Immature natural killer cell (primary cell): ENCODE measurements around the gene TOP1. TPM values are rescaled to one million over a fixed set of nuclear protein-coding genes. Genes with fewer than 3 reads are reported as not detected.
A peak's percentile ranks its signal among the peaks of the same experiment; 100 is the strongest.

Experiments used
- DNase-seq, 3 donors: peaks; one replicate each; pipeline ENCODE4 v3.0.0; 2022; ENCODE audit warnings: mixed read lengths in 1 of 3
- H3K27ac Mint-ChIP-seq, 6 donors: one replicate each; pipeline ENCODE4 v1.8.0; 2020; ENCODE audit warnings: mixed read lengths in 6 of 6, mild to moderate bottlenecking in 5 of 6, inconsistent platforms in 4 of 6, moderate library complexity in 3 of 6
- H3K27me3 Mint-ChIP-seq, 3 donors: one replicate each; pipeline ENCODE4 v1.8.0; 2020 to 2021; ENCODE audit warnings: low read depth in 3 of 3, mild to moderate bottlenecking in 3 of 3, mixed read lengths in 3 of 3, moderate library complexity in 3 of 3, inconsistent platforms in 1 of 3
- H3K36me3 Mint-ChIP-seq, 3 donors: one replicate each; pipeline ENCODE4 v1.8.0; 2020; ENCODE audit warnings: mixed read lengths in 3 of 3, inconsistent platforms in 2 of 3, mild to moderate bottlenecking in 2 of 3
- H3K4me1 Mint-ChIP-seq, 2 donors: one replicate each; pipeline ENCODE4 v1.8.0; 2020; ENCODE audit warnings: inconsistent platforms in 2 of 2, mild to moderate bottlenecking in 2 of 2, mixed read lengths in 2 of 2, moderate library complexity in 1 of 2
- H3K4me3 Mint-ChIP-seq, 5 donors: one replicate each; pipeline ENCODE4 v1.8.0; 2020; ENCODE audit warnings: mild to moderate bottlenecking in 5 of 5, mixed read lengths in 5 of 5, inconsistent platforms in 3 of 5, moderate library complexity in 3 of 5
- H3K9me3 Mint-ChIP-seq, 6 donors: one replicate each; pipeline ENCODE4 v1.8.0; 2020; ENCODE audit warnings: mild to moderate bottlenecking in 6 of 6, mixed read lengths in 6 of 6, inconsistent platforms in 4 of 6, moderate library complexity in 3 of 6
- polyA plus RNA-seq, 3 donors: library from polyadenylated mRNA; unstranded; fragments of 300-500 nt; fragmentation: Illumina TruSeq; gene quantifications; one replicate each; pipeline ENCODE4 v1.2.3, GENCODE V29; 2021

Gene TOP1
- polyA plus RNA-seq, 3 donors from 2014 or later = 5.0 to 16.0 (median 5.3) TPM

DNA sequence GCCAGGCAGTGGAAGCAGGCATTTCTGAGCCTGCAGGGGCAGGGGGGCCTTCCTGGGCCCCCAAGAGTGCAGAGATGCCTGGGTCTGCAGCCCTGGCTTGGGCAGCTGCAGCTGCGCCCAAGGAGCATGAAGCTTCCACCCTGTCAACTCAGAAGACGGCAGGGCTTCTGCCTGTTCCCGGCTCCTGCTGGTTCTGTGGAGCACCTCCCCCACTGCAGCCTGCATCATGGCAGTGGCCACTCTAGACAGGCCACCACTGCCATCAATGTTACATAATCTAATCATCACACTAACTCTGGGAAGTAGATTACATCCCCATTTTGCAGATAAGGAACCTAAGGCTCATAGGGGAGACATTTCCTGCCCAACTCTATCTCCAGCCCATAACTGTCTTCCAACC, 21.1 kb upstream of the TOP1 start:
- no peak for DNase-seq
- Mint-ChIP-seq H3K4me3 (peak overlapping the region in 2 of 5 donors; percentile 38 to 61), H3K27me3 (peaks cover 3 to 9% (median 5%) of the 10 kb centered on the region in 3 donors), H3K4me1 (peaks cover 30 to 38% of the 10 kb centered on the region in 2 donors), H3K36me3 (no peaks in the 10 kb centered on the region), H3K27ac (peak overlapping the region in 2 of 6 donors; percentile 24 to 73), H3K9me3 (no peaks in the 10 kb centered on the region)

DNA sequence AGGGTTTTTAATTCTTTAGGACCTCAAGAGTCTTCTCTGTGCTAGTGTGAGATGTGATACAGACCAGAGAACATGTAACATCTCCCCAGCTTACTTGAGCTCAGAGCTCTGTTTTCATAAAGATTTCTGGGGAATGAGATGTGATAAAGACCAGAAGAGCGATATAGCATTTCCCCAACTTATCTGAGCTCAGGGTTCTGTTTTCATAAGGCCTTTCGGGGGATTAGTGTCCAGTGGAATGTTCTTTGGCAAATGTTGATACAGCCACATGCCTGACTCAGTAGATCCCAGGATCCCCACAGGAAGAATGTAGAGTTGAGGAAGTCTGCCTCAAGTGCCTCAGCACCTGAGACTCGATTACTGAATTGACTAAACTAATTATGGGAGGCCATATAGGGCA, 18.7 kb upstream of the TOP1 start:
- peaks cover 0 to 3% (median 2%) of the 10 kb centered on the region in 3 donors for H3K27me3 Mint-ChIP-seq
- no peak overlapping the region for H3K4me3 Mint-ChIP-seq
- no peaks in the 10 kb centered on the region for H3K9me3 Mint-ChIP-seq
- H3K4me1 Mint-ChIP-seq = peaks cover 23 to 32% of the 10 kb centered on the region in 2 donors
- H3K27ac Mint-ChIP-seq = no peak overlapping the region
- DNase-seq = no peak
- no peaks in the 10 kb centered on the region for H3K36me3 Mint-ChIP-seq

DNA sequence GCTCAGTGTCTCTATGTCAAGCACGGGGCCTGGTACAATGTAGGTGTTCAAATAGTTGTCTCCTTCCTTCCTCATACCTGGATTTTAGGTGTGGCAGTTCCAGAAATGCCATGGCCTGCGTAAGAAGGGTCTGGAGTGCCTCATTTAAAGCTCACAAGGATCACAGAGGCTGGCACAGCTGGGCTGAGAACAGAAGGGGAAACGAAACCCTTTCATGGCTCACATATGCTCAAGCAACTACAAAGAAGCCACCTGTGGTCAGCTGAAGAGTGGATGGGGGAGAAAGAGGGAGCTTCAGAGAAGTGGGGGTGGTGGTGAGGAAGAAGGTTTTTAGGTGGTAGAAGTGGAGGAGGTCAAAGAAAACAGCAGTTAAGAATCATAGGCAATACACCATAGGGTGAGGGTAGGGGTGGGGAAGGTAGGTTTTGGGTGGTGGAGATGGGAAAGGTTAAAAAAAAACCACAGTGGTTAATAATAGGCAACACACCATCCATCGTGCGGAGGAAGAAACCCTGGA, 17.0 kb upstream of the TOP1 start:
- H3K36me3 Mint-ChIP-seq = no peaks in the 10 kb centered on the region
- no peak for DNase-seq
- H3K27ac Mint-ChIP-seq = peak overlapping the region in 2 of 6 donors; percentile 12 to 44
- H3K27me3 Mint-ChIP-seq = peaks cover under 1 to 3% (median 2%) of the 10 kb centered on the region in 3 donors
- H3K4me1 Mint-ChIP-seq = peaks cover 23 to 32% of the 10 kb centered on the region in 2 donors
- H3K4me3 Mint-ChIP-seq = peak overlapping the region in 2 of 5 donors; percentile 5 to 7
- no peaks in the 10 kb centered on the region for H3K9me3 Mint-ChIP-seq

DNA sequence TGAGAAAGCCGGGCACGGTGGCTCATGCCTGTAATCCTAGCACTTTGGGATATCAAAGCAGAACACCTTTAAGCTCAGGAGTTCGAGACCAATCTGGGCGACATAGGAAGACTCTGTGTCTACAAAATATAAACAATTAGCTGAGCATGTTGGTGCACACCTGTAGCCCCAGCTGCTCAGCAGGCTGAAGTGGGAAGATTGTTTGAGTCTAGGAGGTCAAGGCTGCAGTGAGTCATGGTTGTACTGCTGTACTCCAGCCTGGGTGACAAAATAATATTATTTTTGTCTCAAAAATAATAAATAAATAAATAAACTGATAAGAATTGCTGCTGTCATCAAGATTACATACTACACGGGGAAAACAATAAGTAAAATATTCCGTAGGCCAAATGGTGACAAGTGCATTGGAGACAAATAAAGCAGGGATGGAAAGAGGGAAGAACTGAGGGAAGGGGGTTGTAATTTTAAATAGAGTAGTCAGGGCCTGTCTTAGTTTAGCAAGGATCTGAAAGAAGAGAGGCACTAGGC, 14.0 kb upstream of the TOP1 start:
- Mint-ChIP-seq H3K27ac (no peak overlapping the region), H3K4me3 (no peak overlapping the region), H3K27me3 (peaks cover 2 to 5% (median 3%) of the 10 kb centered on the region in 3 donors), H3K4me1 (peaks cover 11 to 18% of the 10 kb centered on the region in 2 donors), H3K36me3 (no peaks in the 10 kb centered on the region), H3K9me3 (no peaks in the 10 kb centered on the region)
- no peak for DNase-seq

DNA sequence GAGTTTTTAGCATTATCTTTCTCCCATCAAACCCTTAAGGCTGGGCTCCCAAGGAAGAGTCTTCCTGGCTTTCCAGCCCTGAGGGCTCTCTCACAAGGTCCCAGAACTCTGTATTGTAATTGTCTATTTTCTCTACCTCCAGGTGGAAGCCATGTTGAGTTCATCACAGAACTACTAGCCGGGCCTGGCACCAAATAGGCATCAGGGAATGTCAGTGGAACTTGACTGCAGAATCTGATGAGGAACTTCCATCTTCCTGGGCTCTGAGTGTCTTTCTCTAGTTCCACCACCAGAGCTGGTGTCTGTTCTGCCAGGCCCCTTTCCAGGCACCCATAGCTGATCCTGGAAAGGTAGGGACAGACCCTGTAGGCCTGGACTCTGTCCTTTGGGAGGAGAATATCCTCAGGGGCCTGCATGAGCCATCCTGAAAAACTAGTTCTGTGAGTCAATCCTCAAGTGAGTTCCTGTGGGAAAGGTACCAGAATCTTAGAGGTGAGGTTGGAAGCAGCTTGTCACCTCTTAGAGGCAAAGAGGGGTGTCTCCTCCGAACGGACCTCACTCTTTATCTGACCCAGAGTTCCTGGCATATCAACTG, 11.1 kb upstream of the TOP1 start:
- H3K36me3 Mint-ChIP-seq = peaks cover 0 to 4% (median 0%) of the 10 kb centered on the region in 3 donors
- H3K9me3 Mint-ChIP-seq = no peaks in the 10 kb centered on the region
- H3K27me3 Mint-ChIP-seq = peaks cover 0 to 6% (median 2%) of the 10 kb centered on the region in 3 donors
- H3K4me1 Mint-ChIP-seq = peaks cover 4 to 5% of the 10 kb centered on the region in 2 donors
- no peak for DNase-seq
- no peak overlapping the region for H3K27ac Mint-ChIP-seq
- H3K4me3 Mint-ChIP-seq = no peak overlapping the region

DNA sequence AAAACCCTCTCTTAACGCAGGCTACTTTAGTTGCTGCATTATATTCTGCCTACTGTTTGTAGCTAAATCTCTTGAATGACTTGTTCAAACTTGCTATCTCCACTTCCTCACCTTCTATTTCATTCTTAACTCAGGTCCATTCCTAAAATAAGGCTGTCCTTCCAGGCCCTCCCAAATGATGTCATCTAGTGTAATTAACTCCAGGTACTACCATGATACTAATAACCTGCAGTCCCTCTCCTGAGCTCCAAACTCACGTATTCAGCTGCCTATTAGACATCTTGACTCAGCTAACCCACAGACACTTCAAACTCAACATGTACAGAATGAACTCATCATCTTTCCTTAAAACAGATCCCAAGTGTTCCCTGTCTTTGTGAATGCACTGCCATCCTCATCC, 10.5 kb upstream of the TOP1 start:
- H3K9me3 Mint-ChIP-seq = no peaks in the 10 kb centered on the region
- H3K27me3 Mint-ChIP-seq = peaks cover 0 to 6% (median 2%) of the 10 kb centered on the region in 3 donors
- peaks cover 0 to 4% (median 0%) of the 10 kb centered on the region in 3 donors for H3K36me3 Mint-ChIP-seq
- H3K27ac Mint-ChIP-seq = no peak overlapping the region
- H3K4me3 Mint-ChIP-seq = no peak overlapping the region
- no peak for DNase-seq
- H3K4me1 Mint-ChIP-seq = no peaks in the 10 kb centered on the region

DNA sequence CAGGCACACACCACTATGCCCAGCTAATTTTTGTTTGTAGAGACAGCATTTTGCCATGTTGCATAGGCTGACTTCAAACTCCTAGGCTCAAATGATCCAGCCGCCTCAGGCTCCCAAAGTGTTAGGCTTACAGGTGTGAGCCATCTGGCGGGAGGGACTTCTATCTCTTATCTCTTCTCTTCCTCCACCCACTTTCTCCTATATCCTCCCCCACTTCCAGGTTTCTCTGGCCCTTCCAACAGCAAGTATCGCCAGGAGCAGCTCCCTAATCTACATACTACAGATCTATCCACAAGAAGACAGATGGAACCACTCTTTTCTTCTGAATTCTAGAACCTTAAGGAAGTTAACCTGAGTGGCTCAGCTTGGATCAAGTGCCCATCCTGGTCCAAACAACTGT, 5.1 kb upstream of the TOP1 start:
- Mint-ChIP-seq H3K36me3 (peaks cover 0 to 4% (median 0%) of the 10 kb centered on the region in 3 donors), H3K27ac (no peak overlapping the region)
- no peak for DNase-seq

DNA sequence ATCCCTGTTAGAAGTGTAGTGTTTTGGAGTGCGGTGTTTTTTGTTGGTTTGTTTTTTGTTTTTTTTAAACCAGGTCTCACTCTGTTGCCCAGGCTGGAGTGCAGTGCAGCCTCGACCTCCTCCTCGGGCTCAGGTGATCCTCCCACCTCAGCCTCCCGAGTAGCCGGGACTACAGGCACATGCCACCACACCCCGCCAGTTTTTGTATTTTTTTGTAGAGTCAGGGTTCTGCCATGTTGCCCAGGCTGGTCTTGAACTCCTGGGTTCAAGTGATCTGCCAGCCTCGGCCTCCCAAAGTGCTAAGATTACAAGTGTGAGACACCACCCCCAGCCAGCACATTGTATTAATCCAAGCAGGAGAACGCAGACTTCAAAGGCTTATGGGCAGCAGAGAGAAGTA, 1.3 kb upstream of the TOP1 start:
- Mint-ChIP-seq H3K4me1 (peaks cover 34 to 44% of the 10 kb centered on the region in 2 donors), H3K36me3 (no peaks in the 10 kb centered on the region), H3K9me3 (no peaks in the 10 kb centered on the region), H3K27me3 (peaks cover 8 to 10% (median 9%) of the 10 kb centered on the region in 3 donors), H3K4me3 (peak overlapping the region; percentile 19 to 92 (median 50)), H3K27ac (peak overlapping the region; percentile 29 to 90 (median 83))
- DNase-seq = no peak

More for the DNA sequence above, 5.1 kb upstream of the TOP1 start:
- peaks cover 3 to 7% (median 4%) of the 10 kb centered on the region in 3 donors for H3K27me3 Mint-ChIP-seq
- no peaks in the 10 kb centered on the region for H3K9me3 Mint-ChIP-seq
- no peak overlapping the region for H3K4me3 Mint-ChIP-seq
- peaks cover 5 to 15% of the 10 kb centered on the region in 2 donors for H3K4me1 Mint-ChIP-seq

DNA sequence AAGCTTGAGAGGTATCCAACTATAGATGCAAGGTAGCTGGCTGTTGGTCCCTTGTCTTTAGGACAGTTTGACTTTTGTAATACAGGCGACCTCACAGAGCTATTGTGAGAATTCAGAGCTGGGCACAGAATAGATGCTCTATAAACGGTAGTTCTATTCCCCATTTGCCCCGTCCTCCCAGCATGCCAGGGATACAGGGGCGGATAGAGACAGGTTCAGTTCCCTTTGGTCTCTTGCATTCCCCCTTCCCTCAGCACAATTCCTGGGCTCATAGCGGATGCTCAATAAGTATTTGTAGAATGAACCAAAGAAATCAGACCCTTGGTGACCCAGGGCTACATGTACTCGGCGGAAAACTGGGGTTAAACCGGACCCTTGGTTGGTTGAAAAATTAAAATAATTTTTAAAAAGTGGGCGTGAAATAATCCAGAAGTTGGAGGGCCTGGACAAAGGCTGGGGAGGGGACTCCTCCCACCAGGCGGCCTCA, 707 bp upstream of the TOP1 start:
- Mint-ChIP-seq H3K27me3 (peaks cover 8 to 11% (median 9%) of the 10 kb centered on the region in 3 donors), H3K4me1 (peaks cover 40 to 50% of the 10 kb centered on the region in 2 donors), H3K36me3 (no peaks in the 10 kb centered on the region), H3K9me3 (no peaks in the 10 kb centered on the region), H3K27ac (peak overlapping the region; percentile 49 to 90 (median 78)), H3K4me3 (peak overlapping the region; percentile 86 to 94 (median 89))
- DNase-seq = no peak

DNA sequence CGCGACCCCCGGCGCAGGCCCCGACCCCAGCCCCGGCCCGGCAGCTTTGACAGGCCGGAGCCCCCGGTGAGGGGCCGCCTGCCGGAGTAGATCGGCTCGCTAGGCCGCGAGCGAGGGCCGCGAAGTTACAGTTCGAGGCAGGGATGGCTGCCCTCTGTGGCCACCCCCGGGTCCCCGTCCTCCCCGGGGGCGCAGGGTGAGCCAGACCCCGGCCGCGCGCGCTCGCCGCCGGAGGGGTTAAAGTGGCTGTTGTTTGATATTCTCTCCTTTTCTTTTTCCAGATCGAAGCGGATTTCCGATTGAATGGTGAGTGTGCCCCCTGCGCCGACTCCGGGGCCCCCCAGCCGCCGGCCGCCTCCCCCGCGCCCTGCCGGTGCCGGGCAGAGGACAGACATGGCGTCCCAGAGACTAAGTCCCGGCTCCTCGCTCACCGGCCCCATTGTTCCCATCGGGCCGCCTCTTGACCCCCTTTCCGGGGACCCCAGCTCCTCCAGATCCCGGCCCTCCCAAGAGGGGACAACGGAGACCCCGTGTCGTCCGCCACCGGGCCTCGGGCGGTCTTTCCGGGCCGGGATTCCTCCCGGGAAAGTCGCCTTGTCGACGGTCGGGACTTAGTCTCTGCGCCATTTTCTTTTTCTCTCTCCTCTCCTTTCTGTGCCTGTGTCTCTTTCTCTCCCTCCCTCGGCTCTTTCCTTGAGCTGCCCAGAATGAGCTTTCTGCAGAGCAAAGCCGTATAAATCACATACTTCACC, 704 bp downstream of the TOP1 start:
- Mint-ChIP-seq H3K9me3 (no peaks in the 10 kb centered on the region), H3K4me3 (peak overlapping the region; percentile 89 to 97 (median 94)), H3K27me3 (peaks cover 7 to 12% (median 8%) of the 10 kb centered on the region in 3 donors), H3K27ac (peak overlapping the region; percentile 89 to 98 (median 94)), H3K36me3 (no peaks in the 10 kb centered on the region), H3K4me1 (peaks cover 54 to 64% of the 10 kb centered on the region in 2 donors)
- DNase-seq = peak; percentile 43 to 47 (median 46)

DNA sequence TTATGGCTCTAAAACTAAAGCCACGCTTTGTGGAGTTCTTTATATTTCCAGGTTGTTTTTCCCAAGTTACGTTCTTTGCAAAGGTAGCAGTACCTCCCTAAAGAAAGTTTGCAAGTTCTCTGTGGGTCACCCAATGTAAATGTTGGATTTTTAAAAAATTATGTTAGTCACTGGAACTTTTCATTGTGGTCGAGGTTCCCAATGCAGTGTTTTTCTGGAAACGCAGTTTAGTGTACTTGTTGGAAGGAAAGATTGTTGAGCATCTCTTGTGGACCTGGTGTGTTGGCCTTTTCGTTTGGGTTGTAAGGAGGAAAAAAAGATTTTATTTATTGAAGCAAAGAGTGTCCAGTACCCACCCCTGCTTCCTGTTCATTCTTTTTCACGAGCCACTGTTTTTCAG, 1.4 kb downstream of the TOP1 start:
- Mint-ChIP-seq H3K4me3 (peak overlapping the region; percentile 89 to 97 (median 94)), H3K36me3 (no peaks in the 10 kb centered on the region), H3K9me3 (no peaks in the 10 kb centered on the region), H3K4me1 (peaks cover 59 to 71% of the 10 kb centered on the region in 2 donors), H3K27ac (peak overlapping the region; percentile 89 to 98 (median 94)), H3K27me3 (peaks cover 7 to 12% (median 8%) of the 10 kb centered on the region in 3 donors)
- no peak for DNase-seq

DNA sequence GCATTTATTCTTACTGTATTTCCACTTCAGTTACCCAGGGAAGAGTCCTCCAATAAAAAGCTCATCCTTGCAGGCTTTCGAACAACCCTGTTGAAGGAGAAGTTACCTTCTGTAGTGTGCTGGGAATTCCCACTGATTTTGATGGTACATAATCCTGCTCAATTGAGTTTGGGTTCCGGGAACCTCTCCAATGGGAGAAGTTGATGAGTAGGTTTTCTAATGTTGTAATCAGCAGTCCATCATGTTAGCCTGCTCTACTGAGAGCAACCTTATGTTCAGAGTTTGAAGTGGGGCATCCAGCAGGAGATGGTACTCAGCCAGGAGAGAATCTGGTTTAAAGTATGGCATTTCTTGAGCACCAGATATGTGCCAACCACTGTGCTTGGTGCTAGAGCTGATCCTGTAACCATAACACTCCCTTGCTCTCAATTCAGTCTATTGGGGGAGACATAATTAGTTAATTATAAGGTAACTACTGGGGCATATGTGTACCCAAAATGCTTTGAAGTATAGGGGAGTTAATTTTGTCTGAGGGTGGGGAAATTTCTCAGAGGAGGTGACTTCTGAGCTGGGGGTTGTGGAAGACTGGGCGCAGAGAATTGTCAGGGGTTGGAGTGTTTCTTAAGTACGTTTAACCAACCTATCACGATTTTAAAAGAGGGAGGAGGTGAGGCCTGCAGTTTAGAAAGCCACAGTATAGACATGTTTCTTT, 2.1 kb downstream of the TOP1 start:
- Mint-ChIP-seq H3K27me3 (peaks cover 7 to 12% (median 8%) of the 10 kb centered on the region in 3 donors), H3K27ac (peak overlapping the region in 4 of 6 donors; percentile 7 to 98 (median 94)), H3K36me3 (no peaks in the 10 kb centered on the region), H3K4me3 (peak overlapping the region; percentile 89 to 97 (median 94)), H3K4me1 (peaks cover 65 to 77% of the 10 kb centered on the region in 2 donors), H3K9me3 (no peaks in the 10 kb centered on the region)
- no peak for DNase-seq

DNA sequence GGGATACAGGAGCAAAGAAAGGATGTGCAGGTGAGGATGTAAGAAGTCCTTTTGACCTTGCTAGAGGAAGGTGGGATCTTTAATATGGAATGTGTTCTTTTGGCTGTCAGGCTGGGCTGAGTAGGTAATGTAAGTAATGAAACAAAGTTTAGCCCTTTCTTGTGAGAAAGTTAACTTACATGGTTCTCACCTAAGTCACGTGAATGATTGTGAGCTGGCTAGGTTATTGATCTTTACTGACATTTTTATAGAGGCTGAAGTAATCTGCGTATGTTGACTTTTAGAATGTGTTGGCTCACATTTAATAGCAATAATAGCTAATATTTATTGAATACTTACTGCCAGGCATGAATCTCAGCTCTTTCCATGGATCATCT, 2.6 kb downstream of the TOP1 start:
- peak overlapping the region in 4 of 6 donors; percentile 7 to 90 (median 24) for H3K27ac Mint-ChIP-seq
- peaks cover 7 to 12% (median 8%) of the 10 kb centered on the region in 3 donors for H3K27me3 Mint-ChIP-seq
- H3K4me3 Mint-ChIP-seq = peak overlapping the region; percentile 89 to 97 (median 94)
- DNase-seq = no peak
- no peaks in the 10 kb centered on the region for H3K36me3 Mint-ChIP-seq
- H3K4me1 Mint-ChIP-seq = peaks cover 70 to 83% of the 10 kb centered on the region in 2 donors
- no peaks in the 10 kb centered on the region for H3K9me3 Mint-ChIP-seq
